Upper lobe of left lung (tissue), 4 donors: ENCODE measurements around the gene PIK3R3.

Experiments
- CTCF ChIP-seq, 6 experiments: fragments of 450-650 bp in 4 of 6; fragments of 200-600 bp in 2 of 6; sonication (generic) in 2 of 6; IDR thresholded peaks; one replicate each; pipeline ENCODE4 v1.5.1; 2016 to 2019; ENCODE audit warnings: antibody characterized with exemption in 6 of 6
- POLR2A ChIP-seq, 4 donors: fragments of 450-650 bp; IDR thresholded peaks; one replicate each; pipeline ENCODE4 v1.5.1; 2016 to 2017; ENCODE audit warnings: antibody characterized with exemption in 4 of 4, mild to moderate bottlenecking in 2 of 4

GRCh38 chr1:46099215-46099614 is 33.2 kb downstream of the PIK3R3 start:
- TF ChIP-seq POLR2A (IDR thresholded peaks at IDR 0.05) (no peak), CTCF (IDR thresholded peaks at IDR 0.05) (no peak)
